ENCODE measurements around the gene RNF169. TPM values are rescaled to one million over a fixed set of nuclear protein-coding genes. Genes with fewer than 3 reads are reported as not detected.

RNF169 gene
- polyA plus RNA-seq, 2 of the 4 experiments (the other 2 are of a cell fraction) = 6.3 to 11.1 TPM

GRCh38 chr11:74746868-74747267, 1.8 kb upstream of the RNF169 start (continued):
- no peak for TF ChIP-seq ATOH8 (CRISPR knock-in tag; IDR thresholded peaks at IDR 0.05; ENCODE audit: low read depth)
- no peak for TF ChIP-seq HES2 (IDR thresholded peaks at IDR 0.05)
- no peak for TF ChIP-seq TFCP2L1 (CRISPR knock-in tag; IDR thresholded peaks at IDR 0.05)
- TF ChIP-seq RAD21 (conservative IDR thresholded peaks at IDR 0.05 in 1 of 2, IDR thresholded peaks at IDR 0.05 in 1 of 2) = no peak
- no peak for TF ChIP-seq HOXB5 (CRISPR knock-in tag; IDR thresholded peaks at IDR 0.05)
- TF ChIP-seq E2F6 (IDR thresholded peaks at IDR 0.05; ENCODE audit: borderline replicate concordance, low read depth) = no peak
- TF ChIP-seq PBX3 (IDR thresholded peaks at IDR 0.05) = no peak
- TF ChIP-seq KDM1A (IDR thresholded peaks at IDR 0.05; ENCODE audit: low read depth) = no peak
- no peak for TF ChIP-seq MAFK (IDR thresholded peaks at IDR 0.05; ENCODE audit: partially characterized antibody)

- H3K4me3 ChIP-seq = peak overlapping the region; percentile 62
- ChIA-PET POLR2A (interaction anchor here (0.6 to 1.5 kb wide), 3 partner anchors 44 to 256 kb away, joined by 3 to 5 read pairs (median 3); partner anchors contain the start of gene LIPT2), CTCF (interaction anchor here (0.8 to 2.7 kb wide), 4 partner anchors 10 to 117 kb away, joined by 3 to 21 read pairs (median 4); no protein-coding TSS in a partner anchor)
- peaks cover 40% of the 10 kb centered on the region for H3K4me1 ChIP-seq
- ATAC-seq = peak; percentile 66 to 83
- no peaks in the 10 kb centered on the region for H3K9me3 ChIP-seq
- peak overlapping the region; percentile 82 for H3K4me2 ChIP-seq
- DNase-seq (ENCODE audit: low read depth in 1 of 2, low spot score in 1 of 2) = peak; percentile 60 to 77
- 1% methylated on average over 11 of the region's 63 CpGs for WGBS (ENCODE audit: missing lambda C conversion rate)
- no peak for FAIRE-seq
- TF ChIP-seq MAX (IDR thresholded peaks at IDR 0.05) (peak; percentile 73), REST (IDR thresholded peaks at IDR 0.05) (peak; percentile 44), JUN (IDR thresholded peaks at IDR 0.05) (peak in 1 of 2 experiments; percentile 49; a peak in 1 of 5 replicates), ZC3H11A (IDR thresholded peaks at IDR 0.05) (no peak), FOSB (CRISPR knock-in tag; IDR thresholded peaks at IDR 0.05) (no peak), JUNB (IDR thresholded peaks at IDR 0.05) (no peak), E2F6 (IDR thresholded peaks at IDR 0.05; ENCODE audit: borderline replicate concordance, low read depth) (peak; percentile 57), CHD2 (IDR thresholded peaks at IDR 0.05; ENCODE audit: low read length, partially characterized antibody) (peak; percentile 47), PHF8 (IDR thresholded peaks at IDR 0.05; ENCODE audit: borderline replicate concordance, low read depth) (no peak)
- H3K27ac ChIP-seq = peak overlapping the region; percentile 83 to 97
These were observed 697 bp downstream of the RNF169 start for GRCh38 chr11:74749127-74749964.
